AG20443 (cell line): ENCODE data around the gene MARK1.
A peak's percentile ranks its signal among the peaks of the same experiment; 100 is the strongest.

Source experiments
- DNase-seq: peaks from one replicate; pipeline ENCODE4 v3.0.0; 2012; ENCODE audit warnings: low spot score, mixed read lengths

Gene MARK1

GRCh38 chr1:220690140-220691052 is 162.5 kb downstream of the MARK1 start, which contains the start of gene C1orf115:
Gene C1orf115, plus strand, starts transcription at chr1:220690363. Its CDS starts 40 bp downstream, at chr1:220690403.
- peak; percentile 92 for DNase-seq

- DNase-seq, result no peak
Measured at GRCh38 chr1:220691053-220691684, 163.2 kb downstream of the MARK1 start.

- no peak for DNase-seq
Measured at GRCh38 chr1:220692436-220693228, 164.7 kb downstream of the MARK1 start.

GRCh38 chr1:220694866-220695382 is 167.0 kb downstream of the MARK1 start:
- no peak for DNase-seq

GRCh38 chr1:220695426-220695825 is 167.5 kb downstream of the MARK1 start:
- DNase-seq, result no peak

- no peak for DNase-seq
Measured at GRCh38 chr1:220696226-220696862, 168.4 kb downstream of the MARK1 start.

- peak; percentile 37 for DNase-seq
Measured at GRCh38 chr1:220696863-220697231, 168.9 kb downstream of the MARK1 start.

GRCh38 chr1:220697326-220697725 is 169.4 kb downstream of the MARK1 start:
- no peak for DNase-seq

- DNase-seq, result no peak
Measured at GRCh38 chr1:220698607-220699016, 170.7 kb downstream of the MARK1 start.

- DNase-seq, result no peak
Measured at GRCh38 chr1:220699044-220699443, 171.1 kb downstream of the MARK1 start.

- no peak for DNase-seq
Measured at GRCh38 chr1:220700556-220701179, 172.7 kb downstream of the MARK1 start.

GRCh38 chr1:220701974-220702373 is 174.0 kb downstream of the MARK1 start:
- no peak for DNase-seq

- no peak for DNase-seq
Measured at GRCh38 chr1:220702733-220703270, 174.9 kb downstream of the MARK1 start.

GRCh38 chr1:220703305-220703704 is 175.4 kb downstream of the MARK1 start:
- no peak for DNase-seq

GRCh38 chr1:220705782-220706181 is 177.8 kb downstream of the MARK1 start:
- DNase-seq, result no peak

- DNase-seq, result no peak
Measured at GRCh38 chr1:220706480-220706879, 178.5 kb downstream of the MARK1 start.

GRCh38 chr1:220707160-220707559 is 179.2 kb downstream of the MARK1 start:
- DNase-seq, result no peak

- no peak for DNase-seq
Measured at GRCh38 chr1:220708244-220708643, 180.3 kb downstream of the MARK1 start.

GRCh38 chr1:220708936-220709801 is 181.2 kb downstream of the MARK1 start:
- DNase-seq, result no peak

- DNase-seq, result no peak
Measured at GRCh38 chr1:220710333-220710732, 182.4 kb downstream of the MARK1 start.
